Spleen (tissue), 11 donors: ENCODE measurements around the gene GDI1. TPM values are rescaled to one million over a fixed set of nuclear protein-coding genes. Genes with fewer than 3 reads are reported as not detected.
A peak's percentile ranks its signal among the peaks of the same experiment; 100 is the strongest.

Source experiments
- DNase-seq: peaks from one replicate; pipeline ENCODE4 v3.0.0-alpha.2; 2020
- H3K27ac ChIP-seq, 8 donors: fragments of 200-600 bp; sonication (generic) in 7 of 8; 1 replicate in 4 of 8; 2 replicates in 4 of 8; pipeline versions ENCODE4 v1.5.0 to v1.8.0; 2016 to 2021; ENCODE audit warnings: inconsistent platforms in 4 of 8, mild to moderate bottlenecking in 4 of 8, moderate library complexity in 1 of 8
- H3K27me3 ChIP-seq, 7 donors: fragments of 200-600 bp; sonication (generic) in 6 of 7; replicated peaks in 1 of 7; 1 replicate in 4 of 7; 2 replicates in 3 of 7; pipeline versions ENCODE4 v1.5.0 to v1.8.0; 2016 to 2021; ENCODE audit warnings: inconsistent platforms in 3 of 7, mild to moderate bottlenecking in 1 of 7
- H3K36me3 ChIP-seq, 6 donors: fragments of 200-600 bp; sonication (generic) in 5 of 6; 1 replicate in 4 of 6; 2 replicates in 2 of 6; pipeline versions ENCODE4 v1.5.0 to v1.8.0; 2016 to 2021; ENCODE audit warnings: inconsistent platforms in 2 of 6
- H3K4me1 ChIP-seq, 6 donors: fragments of 200-600 bp; sonication (generic) in 5 of 6; 1 replicate in 3 of 6; 2 replicates in 3 of 6; pipeline versions ENCODE4 v1.5.0 to v1.8.0; 2016 to 2021; ENCODE audit warnings: inconsistent platforms in 3 of 6
- H3K4me3 ChIP-seq, 8 donors: fragments of 200-600 bp; sonication (generic) in 7 of 8; 1 replicate in 4 of 8; 2 replicates in 4 of 8; pipeline versions ENCODE4 v1.5.0 to v1.8.0; 2016 to 2021; ENCODE audit warnings: inconsistent platforms in 4 of 8, mild to moderate bottlenecking in 4 of 8, moderate library complexity in 2 of 8
- H3K9me3 ChIP-seq, 8 donors: fragments of 200-600 bp; sonication (generic) in 7 of 8; 1 replicate in 4 of 8; 2 replicates in 4 of 8; pipeline versions ENCODE4 v1.5.0 to v1.8.0; 2016 to 2021; ENCODE audit warnings: inconsistent platforms in 4 of 8
- POLR2A ChIP-seq, 3 donors: fragments of 450-650 bp; IDR thresholded peaks; one replicate each; pipeline ENCODE4 v1.5.1; 2017; ENCODE audit warnings: antibody characterized with exemption in 3 of 3, mild to moderate bottlenecking in 1 of 3
- POLR2AphosphoS5 ChIP-seq, 3 donors: sonication (generic); formaldehyde crosslinking; IDR thresholded peaks; one replicate each; pipeline ENCODE4 v1.5.1; 2017; ENCODE audit warnings: antibody characterized with exemption in 3 of 3
- WGBS, 5 donors: extraction: QIAGEN DNeasy Blood & Tissue Kit in 3 of 5; methylation state at CpG; one replicate each; pipeline versions ENCODE4 v1.1.5 to v1.1.7; 2013 to 2018; 5-methylcytosine and 5-hydroxymethylcytosine counted together
- intact Hi-C: fragments of 100-400 bp; cut with DNase I; formaldehyde crosslinking; loops from one replicate; pipeline ENCODE4 v1.15.0; 2023; ENCODE audit warnings: low total_unique reads
- polyA plus RNA-seq, 3 donors: library from polyadenylated mRNA; stranded (reverse); fragments of 200-250 nt; gene quantifications; one replicate each; pipeline ENCODE4 v1.2.1, GENCODE V29; 2013
- total RNA-seq, 7 donors: library from RNA; depleted of rRNA in 3 of 7; stranded (reverse); fragments of >200 nt in 3 of 7; fragmentation: NEBNext Ultra II Directional in 4 of 7; extraction: Animal tissue kit (Norgen Biotek cat#: 25700) in 4 of 7; gene quantifications; one replicate each; pipeline versions ENCODE4 v1.1.0 to v1.2.1, GENCODE V29; 2016 to 2021
- TF ChIP-seq, protein P1 (sequence below), 11 experiments: fragments of 200-600 bp in 7 of 11; fragments of 450-650 bp in 4 of 11; sonication (generic) in 4 of 11; IDR thresholded peaks in 8 of 11; conservative IDR thresholded peaks in 3 of 11; 1 replicate in 7 of 11; 2 replicates in 4 of 11; pipeline versions ENCODE4 v1.4.0 to v1.8.0; 2016 to 2021; ENCODE audit warnings: antibody characterized with exemption in 11 of 11, inconsistent platforms in 4 of 11, mild to moderate bottlenecking in 1 of 11
- donor health status: healthy with polysubstance abuse.
- donor health status: DM: no; HTN: no; CAD: no; lungs with moderate emphysema.
- donor health status: DM: no; HTN: no; CAD: no.
- donor health status: Bipolar disorder and iron deficiency.
- donor health status: healthy.
- donor health status: DM: no; HTN: no; CAD: no.
- donor health status: DM: yes; HTN: yes; CAD: no.

The GDI1 gene
- total and polyA plus RNA-seq, 10 donors = 56.2 to 137 (median 111) TPM

DNA sequence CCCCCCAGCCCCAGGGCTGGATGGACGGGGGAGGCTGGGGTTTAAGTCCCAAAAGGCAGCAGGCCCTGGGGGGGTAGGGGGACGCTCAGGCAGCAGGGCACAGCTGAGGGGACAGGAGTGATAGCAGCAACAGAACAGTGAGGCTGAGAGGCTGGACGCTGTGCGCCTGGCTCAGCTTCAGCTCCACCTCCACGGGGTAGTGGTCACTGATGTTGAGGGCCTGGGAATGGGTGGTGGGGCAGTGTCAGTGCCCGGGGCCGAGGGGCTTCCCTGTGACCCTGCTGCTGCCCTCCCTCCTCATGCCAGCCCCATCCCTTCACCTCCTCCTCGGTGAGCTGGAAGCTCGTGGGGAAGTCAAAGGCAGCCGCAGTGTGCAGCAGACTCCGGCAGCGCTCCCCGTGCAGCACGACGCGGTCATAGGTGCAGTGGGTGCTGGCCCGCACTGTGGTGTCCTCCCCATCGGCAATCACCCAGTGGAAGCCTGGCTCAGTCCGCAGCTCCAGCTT is 34.3 kb upstream of the GDI1 start:
- H3K4me3 ChIP-seq = no peak overlapping the region
- peaks cover 0 to 64% (median 19%) of the 10 kb centered on the region in 6 donors for H3K36me3 ChIP-seq
- no peak overlapping the region for H3K27ac ChIP-seq
- DNase-seq = no peak
- H3K4me1 ChIP-seq = peaks cover 0 to 35% (median 17%) of the 10 kb centered on the region in 6 donors
- intact Hi-C loops = no loop called here
- no peaks in the 10 kb centered on the region for H3K9me3 ChIP-seq
- 79 to 91% (median 84%) methylated on average over 4 to 19 of the region's 19 CpGs for WGBS, 5 donors
- no peaks in the 10 kb centered on the region for H3K27me3 ChIP-seq
- TF ChIP-seq POLR2AphosphoS5 (IDR thresholded peaks at IDR 0.05) (peak in 1 of 3 donors; percentile 57), POLR2A (IDR thresholded peaks at IDR 0.05) (no peak)

DNA sequence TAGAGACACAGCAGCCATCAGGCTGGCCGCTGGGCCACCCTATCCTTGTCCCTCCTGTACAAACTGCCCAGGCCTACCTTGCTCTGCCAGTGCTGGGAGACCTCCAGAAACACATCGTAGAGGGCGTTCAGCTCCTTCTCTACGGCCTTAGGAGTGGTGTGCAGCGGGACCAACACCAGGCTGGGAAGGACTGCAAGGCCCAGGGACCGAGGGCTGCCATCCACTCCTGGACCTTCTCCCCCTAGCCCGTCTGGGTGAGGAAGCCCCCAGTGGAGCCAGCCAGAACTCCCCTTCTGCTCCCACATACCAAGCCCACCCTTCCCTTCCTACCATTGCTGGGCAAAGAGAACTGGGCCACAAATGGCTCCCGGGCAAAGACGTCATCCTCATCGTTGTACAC is 33.8 kb upstream of the GDI1 start:
- no peak for TF ChIP-seq POLR2A (IDR thresholded peaks at IDR 0.05)
- TF ChIP-seq POLR2AphosphoS5 (IDR thresholded peaks at IDR 0.05) = no peak
- TF ChIP-seq, protein P1, sequence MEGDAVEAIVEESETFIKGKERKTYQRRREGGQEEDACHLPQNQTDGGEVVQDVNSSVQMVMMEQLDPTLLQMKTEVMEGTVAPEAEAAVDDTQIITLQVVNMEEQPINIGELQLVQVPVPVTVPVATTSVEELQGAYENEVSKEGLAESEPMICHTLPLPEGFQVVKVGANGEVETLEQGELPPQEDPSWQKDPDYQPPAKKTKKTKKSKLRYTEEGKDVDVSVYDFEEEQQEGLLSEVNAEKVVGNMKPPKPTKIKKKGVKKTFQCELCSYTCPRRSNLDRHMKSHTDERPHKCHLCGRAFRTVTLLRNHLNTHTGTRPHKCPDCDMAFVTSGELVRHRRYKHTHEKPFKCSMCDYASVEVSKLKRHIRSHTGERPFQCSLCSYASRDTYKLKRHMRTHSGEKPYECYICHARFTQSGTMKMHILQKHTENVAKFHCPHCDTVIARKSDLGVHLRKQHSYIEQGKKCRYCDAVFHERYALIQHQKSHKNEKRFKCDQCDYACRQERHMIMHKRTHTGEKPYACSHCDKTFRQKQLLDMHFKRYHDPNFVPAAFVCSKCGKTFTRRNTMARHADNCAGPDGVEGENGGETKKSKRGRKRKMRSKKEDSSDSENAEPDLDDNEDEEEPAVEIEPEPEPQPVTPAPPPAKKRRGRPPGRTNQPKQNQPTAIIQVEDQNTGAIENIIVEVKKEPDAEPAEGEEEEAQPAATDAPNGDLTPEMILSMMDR (IDR thresholded peaks at IDR 0.05 in 8 of 11, conservative IDR thresholded peaks at IDR 0.05 in 3 of 11) = no peak
- H3K4me3 ChIP-seq = no peak overlapping the region
- peaks cover 0 to 40% (median 21%) of the 10 kb centered on the region in 6 donors for H3K4me1 ChIP-seq
- no peaks in the 10 kb centered on the region for H3K9me3 ChIP-seq
- DNase-seq = no peak
- H3K27me3 ChIP-seq = no peaks in the 10 kb centered on the region
- 85 to 100% (median 89%) methylated on average over 1 to 10 of the region's 10 CpGs for WGBS, 5 donors
- peaks cover 0 to 64% (median 19%) of the 10 kb centered on the region in 6 donors for H3K36me3 ChIP-seq
- H3K27ac ChIP-seq = no peak overlapping the region
- intact Hi-C loops = no loop called here

- peaks cover 0 to 64% (median 19%) of the 10 kb centered on the region in 6 donors for H3K36me3 ChIP-seq
- no peak for DNase-seq
- no peaks in the 10 kb centered on the region for H3K9me3 ChIP-seq
- peaks cover 0 to 46% (median 25%) of the 10 kb centered on the region in 6 donors for H3K4me1 ChIP-seq
- H3K4me3 ChIP-seq = no peak overlapping the region
- no peak for TF ChIP-seq POLR2AphosphoS5 (IDR thresholded peaks at IDR 0.05)
- TF ChIP-seq, protein P1 (IDR thresholded peaks at IDR 0.05 in 8 of 11, conservative IDR thresholded peaks at IDR 0.05 in 3 of 11) = no peak
- TF ChIP-seq POLR2A (IDR thresholded peaks at IDR 0.05) = no peak
- WGBS, 5 donors = 79 to 96% (median 88%) methylated on average over 4 of the region's 4 CpGs
- H3K27me3 ChIP-seq = no peaks in the 10 kb centered on the region
- intact Hi-C loops = no loop called here
- no peak overlapping the region for H3K27ac ChIP-seq
These were observed 33.1 kb upstream of the GDI1 start for GRCh38 chrX:154403858-154404257.

- H3K27me3 ChIP-seq = no peaks in the 10 kb centered on the region
- TF ChIP-seq, protein P1 (IDR thresholded peaks at IDR 0.05 in 8 of 11, conservative IDR thresholded peaks at IDR 0.05 in 3 of 11) = no peak
- TF ChIP-seq POLR2A (IDR thresholded peaks at IDR 0.05) (no peak), POLR2AphosphoS5 (IDR thresholded peaks at IDR 0.05) (no peak)
- peaks cover 0 to 56% (median 17%) of the 10 kb centered on the region in 6 donors for H3K36me3 ChIP-seq
- no peak for DNase-seq
- intact Hi-C loops = no loop called here
- WGBS, 5 donors = 80 to 96% (median 90%) methylated on average over 1 to 16 of the region's 16 CpGs
- H3K4me1 ChIP-seq = peaks cover 0 to 46% (median 21%) of the 10 kb centered on the region in 6 donors
- no peak overlapping the region for H3K27ac ChIP-seq
- H3K4me3 ChIP-seq = no peak overlapping the region
- H3K9me3 ChIP-seq = no peaks in the 10 kb centered on the region
These were observed 32.2 kb upstream of the GDI1 start for GRCh38 chrX:154404625-154405192.
